SK-N-DZ (cell line): ENCODE data around the gene SUN5.
"Not testable (repeated sequence)": the region's sequence is repeated elsewhere in the genome, so short reads cannot be mapped to it uniquely, and the experiment has no call there.

Source experiments
- DNase-seq: peaks from one replicate; pipeline ENCODE4 v3.0.0-alpha.2; 2015; ENCODE audit warnings: low spot score

The SUN5 gene

GRCh38 chr20:32965581-32966373, 38.5 kb downstream of the SUN5 start:
- DNase-seq, result no peak

GRCh38 chr20:32965115-32965514, 39.1 kb downstream of the SUN5 start:
- DNase-seq, result no peak

- no peak for DNase-seq
Measured at GRCh38 chr20:32964575-32964974, 39.7 kb downstream of the SUN5 start.

- no peak for DNase-seq
Measured at GRCh38 chr20:32963176-32963575, 41.1 kb downstream of the SUN5 start.

- not testable (repeated sequence) for DNase-seq
Measured at GRCh38 chr20:32962646-32963045, 41.6 kb downstream of the SUN5 start.

DNA sequence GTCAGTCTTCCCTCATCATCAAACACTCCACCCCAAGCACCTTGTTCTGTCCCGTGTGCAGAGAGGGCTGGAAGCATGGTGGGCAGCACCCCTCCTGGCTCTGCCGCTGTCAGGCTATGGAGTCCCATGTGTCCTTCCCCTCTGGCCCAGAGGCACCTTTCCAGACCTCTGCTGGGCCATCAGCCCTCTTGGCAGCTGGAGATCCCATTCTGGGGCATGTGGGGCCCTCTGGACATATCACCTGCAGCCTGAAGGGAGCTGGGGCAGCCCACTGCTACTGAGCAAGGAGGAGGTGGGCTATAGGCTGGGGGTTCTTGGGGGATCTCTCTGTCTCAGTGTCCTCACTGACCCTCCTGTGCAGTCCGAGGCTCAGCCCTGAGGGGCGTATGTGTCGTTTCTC, 42.2 kb downstream of the SUN5 start:
- DNase-seq, result no peak

DNA sequence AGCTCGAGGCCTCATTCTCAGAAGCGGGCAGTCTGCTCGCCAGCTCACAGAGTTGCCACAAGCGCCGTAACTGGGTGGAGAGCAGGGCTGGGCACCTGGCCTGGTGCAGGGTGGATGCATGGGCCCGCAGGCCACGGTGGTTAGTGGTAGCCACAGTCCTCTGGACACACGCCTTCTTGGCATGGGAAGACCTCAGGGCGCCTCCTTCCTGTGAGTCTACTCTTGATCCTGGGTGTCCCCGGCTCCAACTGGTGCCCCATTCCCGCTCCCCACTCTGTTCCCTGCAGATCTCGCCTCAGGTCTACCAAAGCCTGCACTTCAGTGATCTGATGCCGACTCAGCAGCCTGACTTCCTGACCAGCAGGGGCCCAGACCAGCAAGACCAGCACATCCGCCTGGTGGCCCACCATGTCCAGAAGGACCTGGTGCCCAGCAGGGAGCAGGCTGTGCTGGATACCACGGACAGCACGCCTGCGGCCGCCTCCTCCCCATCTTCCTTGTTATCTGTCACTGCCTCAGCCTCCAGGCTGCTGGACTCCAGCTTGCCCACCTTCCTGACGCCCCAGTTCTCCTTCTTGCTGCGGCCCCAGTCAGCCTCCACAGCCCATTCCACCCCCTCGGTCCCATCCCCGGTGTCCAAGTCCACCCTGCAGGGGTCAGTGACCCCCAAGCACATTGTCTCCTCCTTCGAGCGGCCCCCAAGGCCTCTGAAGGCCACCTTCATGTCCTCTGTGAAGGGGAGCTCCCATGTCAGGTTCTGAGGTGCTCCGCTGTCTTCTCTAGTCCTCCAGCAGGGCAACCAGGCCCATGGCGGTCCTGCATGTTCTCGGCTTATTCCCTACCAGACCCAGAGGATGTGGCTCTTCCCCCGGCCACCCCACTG, 43.1 kb downstream of the SUN5 start:
- peak; percentile 3 for DNase-seq

GRCh38 chr20:32960222-32960518, 44.1 kb downstream of the SUN5 start:
- no peak for DNase-seq

DNA sequence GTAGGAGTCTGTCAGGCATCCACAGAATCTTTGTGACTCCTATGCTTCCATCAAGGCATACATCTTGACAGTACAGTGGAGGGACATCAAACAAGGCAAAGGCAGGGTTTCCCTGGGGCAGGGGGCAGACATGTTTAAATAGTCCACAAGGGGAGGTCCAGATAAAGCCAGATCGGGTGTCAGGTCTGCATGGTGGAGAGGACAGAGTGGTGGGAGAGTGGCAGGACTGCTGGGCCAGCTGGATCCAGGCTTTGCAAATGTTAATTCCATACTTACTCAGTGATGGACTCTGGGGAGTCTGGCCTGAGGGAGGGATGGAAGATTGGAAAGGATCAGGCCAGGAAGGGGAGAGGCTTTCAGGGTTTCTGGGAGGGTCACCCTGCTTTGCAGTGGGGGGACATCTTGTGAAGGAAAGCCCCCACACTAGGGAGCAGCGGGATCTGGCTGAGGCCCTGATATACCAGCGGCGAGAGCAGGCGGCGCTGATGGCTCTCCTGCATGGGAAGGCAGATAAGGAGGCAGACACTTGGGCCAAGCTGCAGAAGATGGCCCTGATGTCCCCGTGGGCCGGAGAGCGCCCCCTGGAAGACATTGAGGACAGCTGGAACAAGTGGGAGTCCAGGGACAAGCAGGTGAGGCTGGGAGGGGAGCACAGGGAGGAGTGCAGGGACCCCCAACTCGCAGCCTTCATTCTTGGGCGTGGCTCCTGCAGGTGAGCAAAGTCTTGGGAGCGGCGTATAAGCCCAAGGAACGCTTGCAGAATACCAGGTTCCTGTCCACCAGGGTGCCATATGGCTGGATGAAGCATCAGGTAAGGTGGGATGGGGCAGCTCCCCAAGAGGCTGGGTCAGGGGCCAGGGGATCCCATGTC, 44.6 kb downstream of the SUN5 start:
- DNase-seq, result no peak

- DNase-seq, result no peak
Measured at GRCh38 chr20:32958574-32958973, 45.7 kb downstream of the SUN5 start.

- no peak for DNase-seq
Measured at GRCh38 chr20:32957459-32957858, 46.8 kb downstream of the SUN5 start.

DNA sequence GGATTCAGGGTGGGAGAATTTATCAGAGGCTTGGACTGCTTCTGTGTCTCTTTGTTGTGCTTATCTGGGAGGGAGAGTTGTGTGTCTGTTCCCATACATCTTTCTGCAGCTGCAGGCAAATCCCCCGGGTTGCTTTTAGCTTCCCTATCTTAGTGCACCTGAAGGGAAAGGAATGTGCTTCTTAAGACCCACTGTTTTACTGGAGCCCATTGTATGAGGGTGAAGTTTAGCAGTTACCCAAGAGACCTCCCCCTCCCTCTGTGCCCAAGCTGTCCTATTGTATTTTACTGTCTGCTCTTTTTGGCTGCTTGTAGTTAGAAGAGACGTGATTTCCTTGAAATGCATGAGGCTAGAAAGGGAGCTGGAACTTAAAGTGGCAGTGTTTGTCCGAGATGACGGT, 53.7 kb downstream of the SUN5 start:
- not testable (repeated sequence) for DNase-seq

- no peak for DNase-seq
Measured at GRCh38 chr20:32946629-32947028, 57.6 kb downstream of the SUN5 start.

- no peak for DNase-seq
Measured at GRCh38 chr20:32945710-32946221, 58.5 kb downstream of the SUN5 start.

DNA sequence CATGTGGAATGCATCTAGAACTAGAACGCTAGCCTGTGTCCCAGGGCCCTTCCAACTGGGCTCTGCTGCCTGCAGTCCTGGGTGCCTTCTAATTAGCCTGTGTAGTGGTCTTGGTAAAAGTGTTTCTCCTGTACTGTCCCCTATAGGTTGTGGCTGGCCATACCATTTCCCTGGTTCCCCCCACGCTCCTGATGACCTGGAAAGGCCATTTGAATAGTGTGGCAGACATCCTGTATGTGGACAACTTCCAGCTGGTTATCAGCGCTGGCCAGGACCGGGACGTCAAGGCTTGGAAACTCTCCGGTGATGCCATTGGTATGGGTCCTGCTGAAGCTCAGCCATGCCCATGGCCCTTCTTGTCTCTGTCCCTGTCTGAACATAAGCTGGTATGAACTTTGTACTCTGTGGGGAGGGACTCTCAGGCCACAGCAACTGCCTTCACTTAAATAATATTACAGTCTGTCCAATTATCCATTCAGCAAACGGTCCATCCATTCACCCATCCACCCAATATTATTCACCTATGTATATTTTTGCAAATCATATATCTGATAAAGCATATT, 60.7 kb downstream of the SUN5 start:
- no peak for DNase-seq

GRCh38 chr20:32941155-32941885, 62.9 kb downstream of the SUN5 start:
- DNase-seq, result no peak

- no peak for DNase-seq
Measured at GRCh38 chr20:32934580-32934979, 69.7 kb downstream of the SUN5 start.
